Thyroid gland (tissue), 4 donors: ENCODE measurements around the gene DNAI1. TPM values are rescaled to one million over a fixed set of nuclear protein-coding genes. Genes with fewer than 3 reads are reported as not detected.

ENCODE experiments used
- DNase-seq, 2 donors: peaks; one replicate each; pipeline ENCODE4 v3.0.0-alpha.2; 2019
- H3K27ac ChIP-seq, 3 donors: fragments of 200-600 bp; sonication (generic); 1 replicate in 2 of 3; 2 replicates in 1 of 3; pipeline ENCODE4 v1.5.1; 2016 to 2019; ENCODE audit warnings: mild to moderate bottlenecking in 1 of 3, moderate library complexity in 1 of 3
- H3K27me3 ChIP-seq: fragments of 200-600 bp; sonication (generic); one replicate; pipeline ENCODE4 v1.5.1; 2019
- H3K36me3 ChIP-seq, 2 donors: fragments of 200-600 bp; sonication (generic); one replicate each; pipeline ENCODE4 v1.5.1; 2016 to 2019
- H3K4me1 ChIP-seq, 2 donors: fragments of 200-600 bp; sonication (generic); one replicate each; pipeline ENCODE4 v1.5.1; 2017 to 2019
- H3K4me3 ChIP-seq, 3 donors: fragments of 200-600 bp; sonication (generic); replicated peaks in 1 of 3; 1 replicate in 2 of 3; 2 replicates in 1 of 3; pipeline ENCODE4 v1.5.1; 2016; ENCODE audit warnings: mild to moderate bottlenecking in 1 of 3
- H3K9me3 ChIP-seq: fragments of 200-600 bp; sonication (generic); one replicate; pipeline ENCODE4 v1.5.1; 2017
- POLR2A ChIP-seq, 2 donors: fragments of 450-650 bp; IDR thresholded peaks; one replicate each; pipeline ENCODE4 v1.6.1; 2017; ENCODE audit warnings: antibody characterized with exemption in 2 of 2, mild to moderate bottlenecking in 2 of 2, moderate library complexity in 1 of 2
- WGBS, 2 donors: methylation state at CpG; one replicate each; pipeline ENCODE4 v1.1.5; 2017; 5-methylcytosine and 5-hydroxymethylcytosine counted together
- intact Hi-C: fragments of 100-400 bp; cut with DNase I; formaldehyde crosslinking; loops from one replicate; pipeline ENCODE4 v1.15.1; 2023
- total RNA-seq, 4 donors: library from RNA; depleted of rRNA; stranded (reverse); fragments of >200 nt; gene quantifications; one replicate each; pipeline ENCODE4 v1.2.3, GENCODE V29; 2016
- TF ChIP-seq, protein P1 (sequence below), 6 experiments: fragments of 200-600 bp in 3 of 6; fragments of 450-650 bp in 3 of 6; sonication (generic) in 3 of 6; IDR thresholded peaks; one replicate each; pipeline ENCODE4 v1.5.1; 2016 to 2019; ENCODE audit warnings: antibody characterized with exemption in 6 of 6, mild to moderate bottlenecking in 2 of 6, inconsistent platforms in 1 of 6, moderate library complexity in 1 of 6

Gene DNAI1
- total RNA-seq, 4 donors from 2014 or later, result 0.81 to 0.89 TPM; not detected in 2

DNA sequence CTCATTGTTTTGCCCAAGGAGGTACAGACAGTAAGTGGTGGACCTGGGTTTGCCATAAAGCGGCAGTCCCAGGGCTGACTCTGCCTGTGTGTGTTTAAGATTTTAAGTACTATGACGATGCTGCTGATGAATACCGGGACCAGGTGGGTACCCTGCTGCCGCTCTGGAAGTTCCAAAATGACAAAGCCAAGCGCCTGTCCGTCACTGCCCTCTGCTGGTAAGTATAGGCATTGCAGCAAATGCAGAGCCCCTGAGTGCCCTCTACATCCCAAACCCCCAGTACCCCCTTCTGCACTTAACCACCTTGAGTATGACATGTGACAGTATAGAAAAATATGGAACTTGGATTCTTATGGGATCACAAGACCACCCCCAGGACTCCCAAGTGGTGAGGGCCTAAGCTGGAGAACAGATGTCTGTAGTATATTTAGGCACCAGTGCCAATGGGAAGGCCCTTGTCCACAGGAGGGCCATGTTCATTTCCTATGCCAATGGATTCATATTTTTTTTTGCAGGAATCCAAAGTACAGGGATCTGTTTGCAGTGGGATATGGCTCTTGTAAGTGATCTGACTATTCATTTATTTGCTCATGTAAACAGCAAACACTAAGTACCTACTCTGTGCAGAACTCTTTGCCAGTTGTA, 42.1 kb downstream of the DNAI1 start:
- intact Hi-C loops, result loop anchor here (2.0 to 10.0 kb wide), 3 partner anchors 63 to 166 kb away; no protein-coding TSS in a partner anchor
- Histone ChIP-seq H3K4me3 (no peak overlapping the region), H3K9me3 (no peaks in the 10 kb centered on the region), H3K27me3 (no peaks in the 10 kb centered on the region), H3K4me1 (peaks cover 9 to 14% of the 10 kb centered on the region in 2 donors), H3K27ac (no peak overlapping the region), H3K36me3 (no peaks in the 10 kb centered on the region)
- 0 to 2% methylated on average over 2 to 6 of the region's 6 CpGs for WGBS, 2 donors
- TF ChIP-seq POLR2A (IDR thresholded peaks at IDR 0.05), result no peak
- TF ChIP-seq, protein P1, sequence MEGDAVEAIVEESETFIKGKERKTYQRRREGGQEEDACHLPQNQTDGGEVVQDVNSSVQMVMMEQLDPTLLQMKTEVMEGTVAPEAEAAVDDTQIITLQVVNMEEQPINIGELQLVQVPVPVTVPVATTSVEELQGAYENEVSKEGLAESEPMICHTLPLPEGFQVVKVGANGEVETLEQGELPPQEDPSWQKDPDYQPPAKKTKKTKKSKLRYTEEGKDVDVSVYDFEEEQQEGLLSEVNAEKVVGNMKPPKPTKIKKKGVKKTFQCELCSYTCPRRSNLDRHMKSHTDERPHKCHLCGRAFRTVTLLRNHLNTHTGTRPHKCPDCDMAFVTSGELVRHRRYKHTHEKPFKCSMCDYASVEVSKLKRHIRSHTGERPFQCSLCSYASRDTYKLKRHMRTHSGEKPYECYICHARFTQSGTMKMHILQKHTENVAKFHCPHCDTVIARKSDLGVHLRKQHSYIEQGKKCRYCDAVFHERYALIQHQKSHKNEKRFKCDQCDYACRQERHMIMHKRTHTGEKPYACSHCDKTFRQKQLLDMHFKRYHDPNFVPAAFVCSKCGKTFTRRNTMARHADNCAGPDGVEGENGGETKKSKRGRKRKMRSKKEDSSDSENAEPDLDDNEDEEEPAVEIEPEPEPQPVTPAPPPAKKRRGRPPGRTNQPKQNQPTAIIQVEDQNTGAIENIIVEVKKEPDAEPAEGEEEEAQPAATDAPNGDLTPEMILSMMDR (IDR thresholded peaks at IDR 0.05), result peak; percentile 84 to 98 (median 90)
- peak; percentile 52 to 59 for DNase-seq

DNA sequence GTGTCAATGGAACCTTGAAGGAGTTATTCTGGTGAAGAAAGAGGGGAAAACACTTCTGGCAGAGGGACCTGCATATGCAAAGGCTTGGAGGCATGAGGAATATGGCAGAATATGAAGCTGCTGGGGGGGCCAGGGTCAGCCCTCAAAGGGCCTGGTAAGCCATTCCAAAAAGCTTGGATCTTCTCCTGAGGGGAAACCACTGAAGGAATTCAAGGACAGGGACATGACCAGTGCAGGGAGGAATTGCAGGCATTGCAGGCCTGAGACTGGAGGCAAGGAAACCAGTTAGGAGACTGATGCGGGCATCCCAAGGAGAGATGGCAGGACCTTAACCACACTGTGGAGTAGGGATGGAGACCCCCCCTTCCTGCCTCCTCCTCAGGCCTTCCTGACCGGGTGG, 42.8 kb downstream of the DNAI1 start:
- intact Hi-C loops, result loop anchor here (2.0 to 10.0 kb wide), 3 partner anchors 64 to 167 kb away; no protein-coding TSS in a partner anchor
- 63 to 81% methylated on average over 2 of the region's 2 CpGs for WGBS, 2 donors
- Histone ChIP-seq H3K4me1 (peaks cover 9 to 14% of the 10 kb centered on the region in 2 donors), H3K9me3 (no peaks in the 10 kb centered on the region), H3K27me3 (no peaks in the 10 kb centered on the region), H3K36me3 (no peaks in the 10 kb centered on the region), H3K27ac (no peak overlapping the region), H3K4me3 (no peak overlapping the region)
- DNase-seq, result no peak
- TF ChIP-seq, protein P1 (IDR thresholded peaks at IDR 0.05), result no peak
- no peak for TF ChIP-seq POLR2A (IDR thresholded peaks at IDR 0.05)

DNA sequence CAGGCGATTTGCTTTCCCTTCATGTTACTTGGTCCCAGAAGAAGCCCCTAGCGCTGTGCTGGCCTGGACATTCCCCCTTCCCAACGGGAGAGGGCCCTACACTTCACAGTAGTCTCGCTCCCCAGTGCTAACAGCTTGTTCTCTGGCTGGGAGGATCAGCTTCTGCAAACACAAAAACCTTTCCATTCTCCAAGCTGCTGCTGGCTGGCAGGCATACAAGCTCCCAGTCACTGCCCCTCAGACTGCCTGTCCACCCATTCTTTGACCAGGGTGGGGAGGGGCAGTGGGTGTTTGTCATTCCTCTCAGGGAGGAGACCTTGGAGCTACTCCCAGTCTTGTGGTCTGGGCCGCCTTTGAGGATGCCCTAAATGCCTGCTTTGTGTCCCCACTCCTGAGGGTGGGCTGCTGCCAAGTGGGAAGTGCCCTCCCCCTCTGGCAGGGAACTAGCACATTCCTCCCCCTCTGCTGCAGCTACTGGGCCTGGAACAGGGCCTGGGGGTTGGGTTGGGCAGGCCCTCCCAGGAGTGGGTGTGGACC, 43.4 kb downstream of the DNAI1 start:
- peak; percentile 42 to 53 for DNase-seq

DNA sequence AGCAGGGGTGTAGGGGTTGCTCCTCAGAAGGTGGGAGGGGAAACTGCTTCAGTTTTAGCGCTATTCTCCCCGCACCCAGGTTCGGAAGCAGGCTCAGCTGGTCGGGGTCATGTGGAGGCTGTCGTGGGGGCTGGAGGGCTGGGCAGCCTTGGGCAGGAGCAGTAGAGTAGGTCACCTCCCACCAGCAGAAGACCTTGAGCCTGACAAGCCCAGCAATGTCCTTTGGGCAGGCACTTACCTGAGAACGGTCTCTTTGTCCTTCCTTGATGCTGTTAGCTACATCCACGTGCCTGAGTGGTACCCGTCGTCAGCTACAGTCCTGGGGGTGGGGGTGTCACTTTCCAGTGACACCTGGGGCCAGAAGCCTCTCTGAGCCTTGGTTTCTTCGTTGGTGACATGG, 43.9 kb downstream of the DNAI1 start:
- WGBS, 2 donors, result 37% methylated on average over 8 to 9 of the region's 10 CpGs
- no peaks in the 10 kb centered on the region for H3K27me3 ChIP-seq
- H3K27ac ChIP-seq, result no peak overlapping the region
- H3K9me3 ChIP-seq, result no peaks in the 10 kb centered on the region
- TF ChIP-seq, protein P1 (IDR thresholded peaks at IDR 0.05), result no peak
- TF ChIP-seq POLR2A (IDR thresholded peaks at IDR 0.05), result no peak
- no peak overlapping the region for H3K4me3 ChIP-seq
- intact Hi-C loops, result loop anchor here (5.0 to 10.0 kb wide), 2 partner anchors 65 to 168 kb away; no protein-coding TSS in a partner anchor
- H3K4me1 ChIP-seq, result peaks cover 9 to 14% of the 10 kb centered on the region in 2 donors
- no peak for DNase-seq
- no peaks in the 10 kb centered on the region for H3K36me3 ChIP-seq

More for the DNA sequence above, 43.4 kb downstream of the DNAI1 start:
- H3K27ac ChIP-seq, result no peak overlapping the region
- no peaks in the 10 kb centered on the region for H3K27me3 ChIP-seq
- TF ChIP-seq, protein P1 (IDR thresholded peaks at IDR 0.05), result no peak
- TF ChIP-seq POLR2A (IDR thresholded peaks at IDR 0.05), result no peak
- H3K36me3 ChIP-seq, result no peaks in the 10 kb centered on the region
- no peak overlapping the region for H3K4me3 ChIP-seq
- intact Hi-C loops, result loop anchor here (2.0 to 10.0 kb wide), 3 partner anchors 65 to 167 kb away; no protein-coding TSS in a partner anchor
- no peaks in the 10 kb centered on the region for H3K9me3 ChIP-seq
- 16 to 25% methylated on average over 5 of the region's 5 CpGs for WGBS, 2 donors
- H3K4me1 ChIP-seq, result peaks cover 9 to 14% of the 10 kb centered on the region in 2 donors

DNA sequence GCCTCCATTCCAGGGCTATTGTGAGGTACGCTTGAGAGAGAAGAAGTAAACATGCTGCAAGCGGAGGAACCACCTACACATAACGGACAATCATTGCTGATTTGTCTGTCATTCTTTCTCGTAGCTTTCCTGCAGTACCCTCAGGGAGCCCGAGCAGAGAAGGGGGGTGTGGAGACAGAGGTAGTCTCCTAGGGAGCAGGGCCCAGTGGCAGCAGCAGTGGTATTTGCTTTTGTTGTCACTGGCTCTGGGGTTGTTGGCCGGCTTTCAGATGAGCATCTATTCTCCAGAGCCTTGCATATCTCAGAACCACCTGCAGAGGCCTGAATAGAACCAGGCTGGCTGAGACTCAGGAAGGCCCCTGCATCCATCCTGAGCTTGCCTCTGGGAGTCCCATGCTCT, 44.3 kb downstream of the DNAI1 start:
- no peaks in the 10 kb centered on the region for H3K27me3 ChIP-seq
- H3K4me3 ChIP-seq, result no peak overlapping the region
- intact Hi-C loops, result loop anchor here (5.0 to 10.0 kb wide), 2 partner anchors 66 to 168 kb away; no protein-coding TSS in a partner anchor
- peaks cover 9 to 14% of the 10 kb centered on the region in 2 donors for H3K4me1 ChIP-seq
- DNase-seq, result peak; percentile 36 to 43
- H3K27ac ChIP-seq, result no peak overlapping the region
- no peaks in the 10 kb centered on the region for H3K36me3 ChIP-seq
- no peaks in the 10 kb centered on the region for H3K9me3 ChIP-seq
- 48 to 57% methylated on average over 6 of the region's 6 CpGs for WGBS, 2 donors
- TF ChIP-seq POLR2A (IDR thresholded peaks at IDR 0.05), result no peak
- TF ChIP-seq, protein P1 (IDR thresholded peaks at IDR 0.05), result no peak
